HEK293 (cell line): ENCODE data around the gene HEPHL1.

Experiments used
- CTCF ChIA-PET: fragments of 350-600 bp; formaldehyde crosslinking; extraction: SDS; loops from one replicate; lab custom pipeline; 2021; ENCODE audit warnings: antibody characterized with exemption; lab: Yijun Ruan, JAX
- POLR2A ChIA-PET: fragments of 300-600 bp; formaldehyde crosslinking; extraction: SDS; loops from one replicate; lab custom pipeline; 2020; ENCODE audit warnings: antibody characterized with exemption, inconsistent platforms; lab: Yijun Ruan, JAX
- H3K27ac ChIP-seq: fragments of 200-500 bp; sonication (Bioruptor generic); 2 replicates; pipeline ENCODE4 v1.5.1; 2014; ENCODE audit warnings: low read depth, low read length, control low read depth, inconsistent platforms; ENCODE audit errors: extremely low read depth
- H3K36me3 ChIP-seq, 2 experiments: fragments of 200-500 bp in 1 of 2; sonication (Bioruptor generic) in 1 of 2; 1 replicate in 1 of 2; 2 replicates in 1 of 2; pipeline ENCODE4 v1.5.1; 2014 to 2017; ENCODE audit warnings: inconsistent platforms in 2 of 2, low read length in 2 of 2; ENCODE audit not compliant: control insufficient read depth in 2 of 2, insufficient read depth in 1 of 2
- H3K4me1 ChIP-seq: fragments of 200-500 bp; sonication (Bioruptor generic); 2 replicates; pipeline ENCODE4 v1.5.1; 2014; ENCODE audit warnings: mild to moderate bottlenecking, low read length, inconsistent platforms; ENCODE audit not compliant: control insufficient read depth, insufficient read depth
- H3K4me3 ChIP-seq: 2 replicates; pipeline ENCODE4 v1.5.1; 2011; ENCODE audit warnings: low read depth, mild to moderate bottlenecking, control low read depth, low read length, moderate library complexity
- H3K9me3 ChIP-seq: fragments of 200-500 bp; sonication (Bioruptor generic); 2 replicates; pipeline ENCODE4 v1.5.1; 2014; ENCODE audit warnings: low read depth, low read length, inconsistent platforms; ENCODE audit not compliant: control insufficient read depth, insufficient read depth
- AEBP2 ChIP-seq: fragments of 450-650 bp; formaldehyde crosslinking; IDR thresholded peaks from 2 replicates; pipeline ENCODE4 v1.5.1; 2016; ENCODE audit warnings: missing biosample characterization, missing genetic modification characterization, borderline replicate concordance
- MYNN ChIP-seq: fragments of 450-650 bp; formaldehyde crosslinking; IDR thresholded peaks from 2 replicates; pipeline ENCODE4 v1.5.1; 2016; ENCODE audit warnings: missing biosample characterization, missing genetic modification characterization, borderline replicate concordance
- PRDM1 ChIP-seq: fragments of 450-650 bp; formaldehyde crosslinking; IDR thresholded peaks from 2 replicates; pipeline ENCODE4; 2016; ENCODE audit warnings: missing biosample characterization, missing genetic modification characterization
- SETDB1 ChIP-seq: IDR thresholded peaks from one replicate; pipeline ENCODE4 v1.6.1; 2017; ENCODE audit warnings: mild to moderate bottlenecking, low read length, moderate library complexity, mixed read lengths; ENCODE audit not compliant: insufficient read length
- ZIC2 ChIP-seq: fragments of 450-650 bp; formaldehyde crosslinking; IDR thresholded peaks from 2 replicates; pipeline ENCODE4 v1.5.1; 2016; ENCODE audit warnings: missing biosample characterization, missing genetic modification characterization
- ZNF391 ChIP-seq: fragments of 450-650 bp; formaldehyde crosslinking; IDR thresholded peaks from 2 replicates; pipeline ENCODE4 v1.5.1; 2016; ENCODE audit warnings: low read depth, missing biosample characterization, missing genetic modification characterization, borderline replicate concordance
- ZNF596 ChIP-seq: fragments of 450-650 bp; IDR thresholded peaks from 2 replicates; pipeline ENCODE4 v1.5.0; 2018; ENCODE audit warnings: missing biosample characterization, mild to moderate bottlenecking, missing genetic modification characterization, moderate library complexity
- ZNF843 ChIP-seq: fragments of 450-650 bp; formaldehyde crosslinking; IDR thresholded peaks from 2 replicates; pipeline ENCODE4 v1.5.1; 2016; ENCODE audit warnings: missing biosample characterization, missing genetic modification characterization
- TF ChIP-seq, protein P1 (sequence below): fragments of 450-650 bp; formaldehyde crosslinking; conservative IDR thresholded peaks from 2 replicates; pipeline ENCODE4 v1.5.1; 2016; ENCODE audit warnings: low read depth, missing biosample characterization, missing genetic modification characterization
- TF ChIP-seq, protein P2 (sequence below): fragments of 450-650 bp; formaldehyde crosslinking; IDR thresholded peaks from 2 replicates; pipeline ENCODE4; 2016; ENCODE audit warnings: missing biosample characterization, missing genetic modification characterization

The HEPHL1 gene

DNA sequence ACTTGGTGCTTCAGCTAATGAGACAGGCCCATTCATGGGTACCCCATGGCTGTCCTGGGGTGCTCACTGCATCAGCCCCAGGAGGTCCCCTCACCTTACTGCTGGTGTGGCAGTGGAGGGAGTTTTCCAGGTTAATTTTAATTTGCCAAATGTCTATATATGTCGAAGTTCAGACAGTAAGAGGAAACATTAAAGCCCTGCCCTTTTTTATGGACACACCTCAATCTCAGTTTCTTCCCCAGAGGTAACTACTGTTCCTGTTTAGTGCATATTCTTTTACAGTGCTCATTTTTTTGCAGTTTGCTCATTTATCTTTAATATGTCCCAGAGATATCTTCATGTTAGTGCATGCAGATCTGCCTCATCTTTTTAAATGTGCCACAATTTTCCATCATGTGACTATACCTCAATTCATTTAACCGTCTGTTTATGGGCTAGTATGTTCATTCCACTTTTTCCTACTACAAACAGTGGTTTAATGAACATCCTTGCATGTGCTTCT is 119.1 kb downstream of the HEPHL1 start (continued):
- no peak for TF ChIP-seq AEBP2

DNA sequence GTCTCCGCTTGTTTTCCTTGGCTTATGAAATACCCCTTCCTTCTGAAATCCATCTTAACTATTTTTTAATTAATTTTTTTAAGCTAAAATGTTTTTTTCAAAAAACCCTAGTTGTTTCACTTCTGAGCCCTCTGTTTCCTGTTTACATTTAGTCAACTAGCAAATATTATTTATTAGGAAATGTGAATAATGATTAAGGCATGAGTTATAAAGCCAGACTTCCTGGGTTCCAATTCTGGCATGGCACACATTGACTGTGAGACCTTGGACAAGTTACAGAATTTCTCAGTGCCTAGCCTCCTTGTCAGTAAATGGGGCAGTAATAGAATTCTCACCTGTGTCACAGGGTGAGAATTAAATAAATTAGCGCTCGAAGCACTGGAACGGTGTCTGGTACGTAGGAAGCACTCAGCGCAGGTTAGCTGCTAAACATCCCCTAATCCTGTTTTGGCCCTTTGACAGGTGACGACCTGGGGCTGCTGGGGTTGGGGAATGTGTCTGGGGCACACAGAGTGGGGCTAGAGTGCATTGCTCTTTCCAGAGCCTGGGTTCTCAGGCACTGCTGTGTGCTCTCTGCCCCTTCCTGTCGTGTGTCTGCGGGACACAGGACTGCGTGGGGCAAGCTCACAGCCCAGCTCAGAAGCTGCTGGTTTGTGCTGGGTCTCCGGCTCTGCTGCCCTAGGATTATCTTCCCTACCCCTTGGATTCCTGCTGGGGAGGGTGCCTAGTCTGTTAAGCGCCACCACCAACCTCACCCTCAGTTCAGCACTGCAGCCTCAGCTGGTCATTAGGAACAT is 120.6 kb downstream of the HEPHL1 start:
- CTCF ChIA-PET, result no interaction called here
- Histone ChIP-seq H3K4me3 (no peak overlapping the region), H3K9me3 (no peaks in the 10 kb centered on the region), H3K4me1 (peaks cover 3% of the 10 kb centered on the region; the same call in 1 of the 2 replicates), H3K27ac (no peak overlapping the region), H3K36me3 (no peaks in the 10 kb centered on the region)
- POLR2A ChIA-PET, result interaction anchor here (0.9 kb wide), 1 partner anchor 13 kb away, joined by 3 read pairs; the partner anchor contains the start of gene PANX1
- TF ChIP-seq SETDB1 (no peak), PRDM1 (tag by site-specific recombination) (no peak), ZNF391 (tag by site-specific recombination) (no peak), ZNF843 (tag by site-specific recombination) (no peak), ZNF596 (no peak)
- TF ChIP-seq, protein P1, sequence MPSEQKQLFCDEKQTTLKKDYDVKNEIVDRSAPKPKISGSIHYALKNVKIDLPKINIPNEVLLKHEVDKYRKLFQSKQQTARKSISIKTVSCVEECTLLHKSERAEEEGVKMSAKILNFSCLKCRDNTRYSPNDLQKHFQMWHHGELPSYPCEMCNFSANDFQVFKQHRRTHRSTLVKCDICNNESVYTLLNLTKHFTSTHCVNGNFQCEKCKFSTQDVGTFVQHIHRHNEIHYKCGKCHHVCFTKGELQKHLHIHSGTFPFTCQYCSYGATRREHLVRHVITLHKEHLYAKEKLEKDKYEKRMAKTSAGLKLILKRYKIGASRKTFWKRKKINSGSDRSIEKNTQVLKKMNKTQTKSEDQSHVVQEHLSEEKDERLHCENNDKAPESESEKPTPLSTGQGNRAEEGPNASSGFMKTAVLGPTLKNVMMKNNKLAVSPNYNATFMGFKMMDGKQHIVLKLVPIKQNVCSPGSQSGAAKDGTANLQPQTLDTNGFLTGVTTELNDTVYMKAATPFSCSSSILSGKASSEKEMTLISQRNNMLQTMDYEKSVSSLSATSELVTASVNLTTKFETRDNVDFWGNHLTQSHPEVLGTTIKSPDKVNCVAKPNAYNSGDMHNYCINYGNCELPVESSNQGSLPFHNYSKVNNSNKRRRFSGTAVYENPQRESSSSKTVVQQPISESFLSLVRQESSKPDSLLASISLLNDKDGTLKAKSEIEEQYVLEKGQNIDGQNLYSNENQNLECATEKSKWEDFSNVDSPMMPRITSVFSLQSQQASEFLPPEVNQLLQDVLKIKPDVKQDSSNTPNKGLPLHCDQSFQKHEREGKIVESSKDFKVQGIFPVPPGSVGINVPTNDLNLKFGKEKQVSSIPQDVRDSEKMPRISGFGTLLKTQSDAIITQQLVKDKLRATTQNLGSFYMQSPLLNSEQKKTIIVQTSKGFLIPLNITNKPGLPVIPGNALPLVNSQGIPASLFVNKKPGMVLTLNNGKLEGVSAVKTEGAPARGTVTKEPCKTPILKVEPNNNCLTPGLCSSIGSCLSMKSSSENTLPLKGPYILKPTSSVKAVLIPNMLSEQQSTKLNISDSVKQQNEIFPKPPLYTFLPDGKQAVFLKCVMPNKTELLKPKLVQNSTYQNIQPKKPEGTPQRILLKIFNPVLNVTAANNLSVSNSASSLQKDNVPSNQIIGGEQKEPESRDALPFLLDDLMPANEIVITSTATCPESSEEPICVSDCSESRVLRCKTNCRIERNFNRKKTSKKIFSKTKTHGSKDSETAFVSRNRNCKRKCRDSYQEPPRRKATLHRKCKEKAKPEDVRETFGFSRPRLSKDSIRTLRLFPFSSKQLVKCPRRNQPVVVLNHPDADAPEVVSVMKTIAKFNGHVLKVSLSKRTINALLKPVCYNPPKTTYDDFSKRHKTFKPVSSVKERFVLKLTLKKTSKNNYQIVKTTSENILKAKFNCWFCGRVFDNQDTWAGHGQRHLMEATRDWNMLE (tag by site-specific recombination), result no peak
- TF ChIP-seq, protein P2, sequence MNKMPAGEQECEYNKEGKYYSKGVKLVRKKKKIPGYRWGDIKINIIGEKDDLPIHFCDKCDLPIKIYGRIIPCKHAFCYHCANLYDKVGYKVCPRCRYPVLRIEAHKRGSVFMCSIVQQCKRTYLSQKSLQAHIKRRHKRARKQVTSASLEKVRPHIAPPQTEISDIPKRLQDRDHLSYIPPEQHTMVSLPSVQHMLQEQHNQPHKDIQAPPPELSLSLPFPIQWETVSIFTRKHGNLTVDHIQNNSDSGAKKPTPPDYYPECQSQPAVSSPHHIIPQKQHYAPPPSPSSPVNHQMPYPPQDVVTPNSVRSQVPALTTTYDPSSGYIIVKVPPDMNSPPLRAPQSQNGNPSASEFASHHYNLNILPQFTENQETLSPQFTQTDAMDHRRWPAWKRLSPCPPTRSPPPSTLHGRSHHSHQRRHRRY, result no peak

GRCh38 chr11:94142308-94143281 is 121.4 kb downstream of the HEPHL1 start:
- no peak overlapping the region for H3K27ac ChIP-seq
- no peaks in the 10 kb centered on the region for H3K36me3 ChIP-seq
- H3K4me3 ChIP-seq, result no peak overlapping the region
- 0 out of 2 replicates have a peak, but pooled peaks have one; percentile 16 for TF ChIP-seq ZIC2 (tag by site-specific recombination)
- no peak for TF ChIP-seq MYNN (tag by site-specific recombination)
- CTCF ChIA-PET, result no interaction called here
- peaks cover 9% of the 10 kb centered on the region for H3K4me1 ChIP-seq
- no peaks in the 10 kb centered on the region for H3K9me3 ChIP-seq
- POLR2A ChIA-PET, result interaction anchor here (0.9 kb wide), 1 partner anchor 14 kb away, joined by 3 read pairs; the partner anchor contains the start of gene PANX1
